ENCODE results near the gene KCNH1. TPM values are rescaled to one million over a fixed set of nuclear protein-coding genes. Genes with fewer than 3 reads are reported as not detected.

KCNH1 gene
- total RNA-seq, 2 donors from 2014 or later: 3.2 to 3.5 TPM

- no peak for DNase-seq
- Histone ChIP-seq H3K4me1 (ENCODE audit: control insufficient read depth, insufficient read depth, low read length) (no peaks in the 10 kb centered on the region), H3K4me3 (ENCODE audit: low read length) (no peak overlapping the region), H3K27me3 (ENCODE audit: control insufficient read depth, insufficient read depth, low read length, poor library complexity, severe bottlenecking) (peaks cover 11% of the 10 kb centered on the region), H3K27ac (ENCODE audit: low read depth, low read length) (no peak overlapping the region), H3K36me3 (ENCODE audit: control insufficient read depth, insufficient read depth, low read length) (no peaks in the 10 kb centered on the region), H3K9ac (ENCODE audit: extremely low read depth, low read length, poor library complexity, severe bottlenecking) (no peak overlapping the region), H3K9me3 (ENCODE audit: control insufficient read depth, low read length) (no peaks in the 10 kb centered on the region)
- H3K27ac Mint-ChIP-seq: no peak overlapping the region
- WGBS, 2 experiments (ENCODE audit: insufficient coverage in 1 of 2, insufficient read length in 1 of 2): 100% methylated on average over 2 of the region's 2 CpGs; no CpG with 5 or more reads in 1 of the 2 experiments
- peaks cover 13% of the 10 kb centered on the region for H3K27me3 Mint-ChIP-seq (ENCODE audit: insufficient read depth)
- peaks cover 3% of the 10 kb centered on the region for H3K36me3 Mint-ChIP-seq (ENCODE audit: low read depth)
- H3K4me3 Mint-ChIP-seq: no peak overlapping the region
- TF ChIP-seq CTCF (conservative IDR thresholded peaks at IDR 0.05): no peak
- peaks cover 7% of the 10 kb centered on the region for H3K9me3 Mint-ChIP-seq
- peaks cover 4% of the 10 kb centered on the region for H3K4me1 Mint-ChIP-seq
Measured at GRCh38 chr1:211033921-211034525, 99.9 kb downstream of the KCNH1 start.

GRCh38 chr1:211024901-211025300, 109.0 kb downstream of the KCNH1 start:
- H3K36me3 ChIP-seq (ENCODE audit: control insufficient read depth, insufficient read depth, low read length): no peaks in the 10 kb centered on the region
- no peaks in the 10 kb centered on the region for H3K9me3 ChIP-seq (ENCODE audit: control insufficient read depth, low read length)
- no peak overlapping the region for H3K27ac Mint-ChIP-seq
- no peaks in the 10 kb centered on the region for H3K36me3 Mint-ChIP-seq (ENCODE audit: low read depth)
- no peaks in the 10 kb centered on the region for H3K27me3 Mint-ChIP-seq (ENCODE audit: insufficient read depth)
- no peaks in the 10 kb centered on the region for H3K27me3 ChIP-seq (ENCODE audit: control insufficient read depth, insufficient read depth, low read length, poor library complexity, severe bottlenecking)
- no peak overlapping the region for H3K27ac ChIP-seq (ENCODE audit: low read depth, low read length)
- H3K9ac ChIP-seq (ENCODE audit: extremely low read depth, low read length, poor library complexity, severe bottlenecking): no peak overlapping the region
- H3K4me3 ChIP-seq (ENCODE audit: low read length): no peak overlapping the region
- TF ChIP-seq CTCF (conservative IDR thresholded peaks at IDR 0.05): no peak
- no peaks in the 10 kb centered on the region for H3K4me1 ChIP-seq (ENCODE audit: control insufficient read depth, insufficient read depth, low read length)
- no peak for DNase-seq
- H3K4me3 Mint-ChIP-seq: no peak overlapping the region
- peaks cover 1% of the 10 kb centered on the region for H3K9me3 Mint-ChIP-seq
- WGBS, 2 experiments (ENCODE audit: insufficient coverage in 1 of 2, insufficient read length in 1 of 2): 80 to 85% methylated on average over 2 of the region's 2 CpGs
- H3K4me1 Mint-ChIP-seq: no peaks in the 10 kb centered on the region

DNA sequence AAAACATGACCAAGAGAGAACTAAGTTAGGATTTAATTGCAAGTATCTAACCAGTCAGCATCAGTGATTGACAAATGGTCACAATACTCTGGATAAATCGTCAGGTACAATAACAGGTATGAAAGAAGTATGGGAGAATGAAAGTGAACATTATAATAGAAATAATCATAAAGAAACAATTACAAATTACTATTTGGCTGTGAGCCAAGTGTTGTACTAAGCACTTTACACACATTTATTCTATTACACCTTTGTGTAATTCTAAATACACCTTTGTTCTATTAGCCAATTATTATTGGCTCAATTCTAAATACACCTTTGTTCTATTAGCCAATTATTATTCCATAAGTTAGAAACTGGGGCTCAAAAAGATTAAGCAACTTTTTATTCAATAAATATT, 114.7 kb downstream of the KCNH1 start:
- Mint-ChIP-seq H3K9me3 (no peaks in the 10 kb centered on the region), H3K27ac (no peak overlapping the region), H3K36me3 (ENCODE audit: low read depth) (no peaks in the 10 kb centered on the region), H3K4me1 (peaks cover 5% of the 10 kb centered on the region), H3K4me3 (no peak overlapping the region), H3K27me3 (ENCODE audit: insufficient read depth) (no peaks in the 10 kb centered on the region)
- no peak overlapping the region for H3K4me3 ChIP-seq (ENCODE audit: low read length)
- H3K9me3 ChIP-seq (ENCODE audit: control insufficient read depth, low read length): no peaks in the 10 kb centered on the region
- H3K36me3 ChIP-seq (ENCODE audit: control insufficient read depth, insufficient read depth, low read length): no peaks in the 10 kb centered on the region
- H3K27me3 ChIP-seq (ENCODE audit: control insufficient read depth, insufficient read depth, low read length, poor library complexity, severe bottlenecking): no peaks in the 10 kb centered on the region
- no peak overlapping the region for H3K27ac ChIP-seq (ENCODE audit: low read depth, low read length)
- DNase-seq: no peak
- TF ChIP-seq CTCF (conservative IDR thresholded peaks at IDR 0.05): no peak
- H3K9ac ChIP-seq (ENCODE audit: extremely low read depth, low read length, poor library complexity, severe bottlenecking): no peak overlapping the region
- peaks cover 2% of the 10 kb centered on the region for H3K4me1 ChIP-seq (ENCODE audit: control insufficient read depth, insufficient read depth, low read length)
- WGBS, 2 experiments (ENCODE audit: insufficient coverage in 1 of 2, insufficient read length in 1 of 2): 50% methylated on average over 1 of the region's 1 CpG; no CpG with 5 or more reads in 1 of the 2 experiments

Measured in endodermal cell (in vitro differentiated cells).